ENCODE data around the gene TTF1.

- no peak for TF ChIP-seq CTCF (IDR thresholded peaks at IDR 0.05)
- no peak for TF ChIP-seq EP300 (IDR thresholded peaks at IDR 0.05)
Observed at GRCh38 chr9:132369421-132369820, 37.2 kb downstream of the TTF1 start.
